HUES6 (cell line): ENCODE measurements around the gene PPP3R2.

Source experiments
- H3K27ac ChIP-seq: 2 replicates; pipeline ENCODE4 v1.7.0; 2013; ENCODE audit warnings: low read depth, mild to moderate bottlenecking, low read length, inconsistent platforms
- H3K27me3 ChIP-seq: 2 replicates; pipeline ENCODE4 v1.6.1; 2013; ENCODE audit warnings: low read length; ENCODE audit not compliant: control insufficient read depth, insufficient read depth
- H3K36me3 ChIP-seq: 2 replicates; pipeline ENCODE4 v1.6.1; 2013; ENCODE audit warnings: low read length; ENCODE audit not compliant: control insufficient read depth, insufficient read depth
- H3K4me1 ChIP-seq: 2 replicates; pipeline ENCODE4 v1.6.1; 2013; ENCODE audit warnings: low read length; ENCODE audit not compliant: control insufficient read depth, insufficient read depth
- H3K4me3 ChIP-seq: 2 replicates; pipeline ENCODE4 v1.5.1; 2013; ENCODE audit warnings: low read depth, low read length
- H3K9ac ChIP-seq: one replicate; pipeline ENCODE4 v1.6.1; 2013; ENCODE audit warnings: mild to moderate bottlenecking, low read length
- H3K9me3 ChIP-seq: 2 replicates; pipeline ENCODE4 v1.6.1; 2013; ENCODE audit warnings: low read depth, low read length; ENCODE audit not compliant: control insufficient read depth, insufficient read depth

Gene PPP3R2

GRCh38 chr9:101594796-101595195, at the start of gene PPP3R2:
TSS of gene PPP3R2 (minus strand) at chr9:101594969. CDS start at chr9:101594921, 48 bp downstream.
- Histone ChIP-seq H3K9me3 (no peaks in the 10 kb centered on the region), H3K9ac (no peak within 1 kb of the TSS), H3K4me1 (no peaks in the 10 kb centered on the region), H3K36me3 (no peaks in the 10 kb centered on the region), H3K4me3 (no peak within 1 kb of the TSS), H3K27ac (no peak within 1 kb of the TSS), H3K27me3 (peaks cover 5% of the 10 kb centered on the region; the same call in 1 of the 2 replicates)

- Histone ChIP-seq H3K9ac (no peak overlapping the region), H3K27me3 (no peaks in the 10 kb centered on the region), H3K4me1 (no peaks in the 10 kb centered on the region), H3K4me3 (no peak overlapping the region), H3K9me3 (0 out of 2 replicates have a peak, but pooled peaks cover 5% of the 10 kb centered on the region), H3K27ac (no peak overlapping the region), H3K36me3 (no peaks in the 10 kb centered on the region)
These were observed 45.3 kb upstream of the PPP3R2 start for GRCh38 chr9:101639785-101640665.

GRCh38 chr9:101639311-101639710, 44.5 kb upstream of the PPP3R2 start:
- Histone ChIP-seq H3K4me1 (no peaks in the 10 kb centered on the region), H3K36me3 (no peaks in the 10 kb centered on the region), H3K9me3 (0 out of 2 replicates have a peak, but pooled peaks cover 5% of the 10 kb centered on the region), H3K4me3 (no peak overlapping the region), H3K9ac (no peak overlapping the region), H3K27me3 (no peaks in the 10 kb centered on the region), H3K27ac (no peak overlapping the region)

GRCh38 chr9:101636247-101636646, 41.5 kb upstream of the PPP3R2 start:
- no peaks in the 10 kb centered on the region for H3K36me3 ChIP-seq

GRCh38 chr9:101635473-101635872, 40.7 kb upstream of the PPP3R2 start:
- no peaks in the 10 kb centered on the region for H3K4me1 ChIP-seq
- no peak overlapping the region for H3K27ac ChIP-seq
- no peak overlapping the region for H3K4me3 ChIP-seq
- H3K9ac ChIP-seq, result no peak overlapping the region
- H3K27me3 ChIP-seq, result no peaks in the 10 kb centered on the region
- H3K36me3 ChIP-seq, result no peaks in the 10 kb centered on the region
- no peaks in the 10 kb centered on the region for H3K9me3 ChIP-seq

More at GRCh38 chr9:101636247-101636646, 41.5 kb upstream of the PPP3R2 start:
- Histone ChIP-seq H3K27me3 (no peaks in the 10 kb centered on the region), H3K27ac (no peak overlapping the region), H3K4me1 (no peaks in the 10 kb centered on the region), H3K9me3 (no peaks in the 10 kb centered on the region), H3K4me3 (no peak overlapping the region), H3K9ac (no peak overlapping the region)

GRCh38 chr9:101634741-101635409, 40.1 kb upstream of the PPP3R2 start:
- no peaks in the 10 kb centered on the region for H3K4me1 ChIP-seq
- H3K27ac ChIP-seq, result no peak overlapping the region
- H3K36me3 ChIP-seq, result no peaks in the 10 kb centered on the region
- no peak overlapping the region for H3K9ac ChIP-seq
- no peaks in the 10 kb centered on the region for H3K27me3 ChIP-seq
- no peak overlapping the region for H3K4me3 ChIP-seq
- no peaks in the 10 kb centered on the region for H3K9me3 ChIP-seq

GRCh38 chr9:101632611-101633010, 37.8 kb upstream of the PPP3R2 start:
- Histone ChIP-seq H3K27ac (no peak overlapping the region), H3K36me3 (no peaks in the 10 kb centered on the region), H3K9me3 (no peaks in the 10 kb centered on the region), H3K4me1 (no peaks in the 10 kb centered on the region), H3K9ac (no peak overlapping the region), H3K27me3 (no peaks in the 10 kb centered on the region), H3K4me3 (no peak overlapping the region)

- H3K27me3 ChIP-seq, result no peaks in the 10 kb centered on the region
- no peaks in the 10 kb centered on the region for H3K36me3 ChIP-seq
These were observed 37.1 kb upstream of the PPP3R2 start for GRCh38 chr9:101631892-101632291.

GRCh38 chr9:101629636-101630035, 34.9 kb upstream of the PPP3R2 start:
- Histone ChIP-seq H3K9me3 (no peaks in the 10 kb centered on the region), H3K36me3 (no peaks in the 10 kb centered on the region), H3K27me3 (no peaks in the 10 kb centered on the region), H3K27ac (no peak overlapping the region), H3K9ac (no peak overlapping the region), H3K4me3 (no peak overlapping the region), H3K4me1 (no peaks in the 10 kb centered on the region)

More at GRCh38 chr9:101631892-101632291, 37.1 kb upstream of the PPP3R2 start:
- no peak overlapping the region for H3K27ac ChIP-seq
- no peak overlapping the region for H3K9ac ChIP-seq
- no peaks in the 10 kb centered on the region for H3K9me3 ChIP-seq
- H3K4me1 ChIP-seq, result no peaks in the 10 kb centered on the region
- no peak overlapping the region for H3K4me3 ChIP-seq

- Histone ChIP-seq H3K4me3 (no peak overlapping the region), H3K9ac (no peak overlapping the region), H3K27ac (no peak overlapping the region), H3K36me3 (no peaks in the 10 kb centered on the region), H3K27me3 (no peaks in the 10 kb centered on the region), H3K4me1 (no peaks in the 10 kb centered on the region), H3K9me3 (no peaks in the 10 kb centered on the region)
These were observed 33.4 kb upstream of the PPP3R2 start for GRCh38 chr9:101628173-101628572.

GRCh38 chr9:101626295-101626694, 31.5 kb upstream of the PPP3R2 start:
- Histone ChIP-seq H3K9ac (no peak overlapping the region), H3K27ac (no peak overlapping the region), H3K4me1 (no peaks in the 10 kb centered on the region), H3K9me3 (no peaks in the 10 kb centered on the region), H3K27me3 (no peaks in the 10 kb centered on the region), H3K4me3 (no peak overlapping the region), H3K36me3 (no peaks in the 10 kb centered on the region)
